Measurements from ENCODE around the gene FAM83E. TPM values are rescaled to one million over a fixed set of nuclear protein-coding genes. Genes with fewer than 3 reads are reported as not detected.

FAM83E gene
- total RNA-seq, 1 experiment from 2014 or later = 5.5 TPM

GRCh38 chr19:48591021-48591420 lies 23.9 kb downstream of the FAM83E start:
- DNase-seq (ENCODE audit: low spot score) = peak; percentile 44
- Histone ChIP-seq H3K36me3 (ENCODE audit: insufficient read depth, low read length, poor library complexity, severe bottlenecking) (no peaks in the 10 kb centered on the region), H3K4me3 (ENCODE audit: low read depth, low read length, poor library complexity, severe bottlenecking) (no peak overlapping the region), H3K27me3 (replicated peaks; ENCODE audit: insufficient read depth, low read depth, low read length, poor library complexity) (no peaks in the 10 kb centered on the region), H3K4me1 (ENCODE audit: insufficient read depth, low read length, poor library complexity, severe bottlenecking) (no peaks in the 10 kb centered on the region), H3K9me3 (ENCODE audit: low read depth, low read length, poor library complexity, severe bottlenecking) (no peaks in the 10 kb centered on the region), H3K27ac (ENCODE audit: low read depth, low read length, poor library complexity, severe bottlenecking) (no peak overlapping the region)
- TF ChIP-seq EZH2 (IDR thresholded peaks at IDR 0.05; ENCODE audit: borderline replicate concordance, low read depth, low read length, poor library complexity, severe bottlenecking) = no peak
- TF ChIP-seq, protein P1, sequence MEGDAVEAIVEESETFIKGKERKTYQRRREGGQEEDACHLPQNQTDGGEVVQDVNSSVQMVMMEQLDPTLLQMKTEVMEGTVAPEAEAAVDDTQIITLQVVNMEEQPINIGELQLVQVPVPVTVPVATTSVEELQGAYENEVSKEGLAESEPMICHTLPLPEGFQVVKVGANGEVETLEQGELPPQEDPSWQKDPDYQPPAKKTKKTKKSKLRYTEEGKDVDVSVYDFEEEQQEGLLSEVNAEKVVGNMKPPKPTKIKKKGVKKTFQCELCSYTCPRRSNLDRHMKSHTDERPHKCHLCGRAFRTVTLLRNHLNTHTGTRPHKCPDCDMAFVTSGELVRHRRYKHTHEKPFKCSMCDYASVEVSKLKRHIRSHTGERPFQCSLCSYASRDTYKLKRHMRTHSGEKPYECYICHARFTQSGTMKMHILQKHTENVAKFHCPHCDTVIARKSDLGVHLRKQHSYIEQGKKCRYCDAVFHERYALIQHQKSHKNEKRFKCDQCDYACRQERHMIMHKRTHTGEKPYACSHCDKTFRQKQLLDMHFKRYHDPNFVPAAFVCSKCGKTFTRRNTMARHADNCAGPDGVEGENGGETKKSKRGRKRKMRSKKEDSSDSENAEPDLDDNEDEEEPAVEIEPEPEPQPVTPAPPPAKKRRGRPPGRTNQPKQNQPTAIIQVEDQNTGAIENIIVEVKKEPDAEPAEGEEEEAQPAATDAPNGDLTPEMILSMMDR (conservative IDR thresholded peaks at IDR 0.05; ENCODE audit: low read depth, low read length) = no peak
- no TSS peak for BruUV-seq (replicated peaks)
- ChIA-PET CTCF (interaction anchor here (1.4 kb wide), 1 partner anchor 85 kb away, joined by 11 read pairs; no protein-coding TSS in a partner anchor), POLR2A (ENCODE audit: low non-redundant PET) (no interaction called here)
- intact Hi-C loops (cut with micrococcal nuclease; ENCODE audit: unreplicated experiment) = no loop called here

GRCh38 chr19:48588670-48589401 lies 26.0 kb downstream of the FAM83E start:
- Histone ChIP-seq H3K27ac (ENCODE audit: low read depth, low read length, poor library complexity, severe bottlenecking) (no peak overlapping the region), H3K36me3 (ENCODE audit: insufficient read depth, low read length, poor library complexity, severe bottlenecking) (no peaks in the 10 kb centered on the region), H3K9me3 (ENCODE audit: low read depth, low read length, poor library complexity, severe bottlenecking) (no peaks in the 10 kb centered on the region), H3K4me3 (ENCODE audit: low read depth, low read length, poor library complexity, severe bottlenecking) (peak overlapping the region; percentile 47), H3K27me3 (replicated peaks; ENCODE audit: insufficient read depth, low read depth, low read length, poor library complexity) (no peaks in the 10 kb centered on the region), H3K4me1 (ENCODE audit: insufficient read depth, low read length, poor library complexity, severe bottlenecking) (peaks cover 4% of the 10 kb centered on the region)
- ChIA-PET CTCF (interaction anchor here (0.5 to 1.5 kb wide), 15 partner anchors 12 to 435 kb away, joined by 3 to 15 read pairs (median 4); no protein-coding TSS in a partner anchor), POLR2A (ENCODE audit: low non-redundant PET) (no interaction called here)
- TF ChIP-seq, protein P1 (conservative IDR thresholded peaks at IDR 0.05; ENCODE audit: low read depth, low read length) = peak; percentile 99
- TF ChIP-seq EZH2 (IDR thresholded peaks at IDR 0.05; ENCODE audit: borderline replicate concordance, low read depth, low read length, poor library complexity, severe bottlenecking) = no peak
- intact Hi-C loops (cut with micrococcal nuclease; ENCODE audit: unreplicated experiment) = no loop called here
- BruUV-seq (replicated peaks) = no TSS peak
- peak; percentile 92 for DNase-seq (ENCODE audit: low spot score)

- Histone ChIP-seq H3K27me3 (replicated peaks; ENCODE audit: insufficient read depth, low read depth, low read length, poor library complexity) (no peaks in the 10 kb centered on the region), H3K4me3 (ENCODE audit: low read depth, low read length, poor library complexity, severe bottlenecking) (no peak overlapping the region), H3K36me3 (ENCODE audit: insufficient read depth, low read length, poor library complexity, severe bottlenecking) (no peaks in the 10 kb centered on the region), H3K4me1 (ENCODE audit: insufficient read depth, low read length, poor library complexity, severe bottlenecking) (peaks cover 4% of the 10 kb centered on the region), H3K9me3 (ENCODE audit: low read depth, low read length, poor library complexity, severe bottlenecking) (no peaks in the 10 kb centered on the region), H3K27ac (ENCODE audit: low read depth, low read length, poor library complexity, severe bottlenecking) (no peak overlapping the region)
- intact Hi-C loops (cut with micrococcal nuclease; ENCODE audit: unreplicated experiment) = no loop called here
- ChIA-PET CTCF (interaction anchor here (0.6 to 1.4 kb wide), 3 partner anchors 82 to 269 kb away, joined by 3 to 6 read pairs (median 5); partner anchors contain the start of gene GRIN2D), POLR2A (ENCODE audit: low non-redundant PET) (no interaction called here)
- no TSS peak for BruUV-seq (replicated peaks)
- TF ChIP-seq, protein P1 (conservative IDR thresholded peaks at IDR 0.05; ENCODE audit: low read depth, low read length) = no peak
- TF ChIP-seq EZH2 (IDR thresholded peaks at IDR 0.05; ENCODE audit: borderline replicate concordance, low read depth, low read length, poor library complexity, severe bottlenecking) = no peak
- no peak for DNase-seq (ENCODE audit: low spot score)
Measured at GRCh38 chr19:48587387-48587786, 27.5 kb downstream of the FAM83E start.

Data from A673 (cell line).